ENCODE results near the gene PCDHGA1.

PCDHGA1 gene

DNA sequence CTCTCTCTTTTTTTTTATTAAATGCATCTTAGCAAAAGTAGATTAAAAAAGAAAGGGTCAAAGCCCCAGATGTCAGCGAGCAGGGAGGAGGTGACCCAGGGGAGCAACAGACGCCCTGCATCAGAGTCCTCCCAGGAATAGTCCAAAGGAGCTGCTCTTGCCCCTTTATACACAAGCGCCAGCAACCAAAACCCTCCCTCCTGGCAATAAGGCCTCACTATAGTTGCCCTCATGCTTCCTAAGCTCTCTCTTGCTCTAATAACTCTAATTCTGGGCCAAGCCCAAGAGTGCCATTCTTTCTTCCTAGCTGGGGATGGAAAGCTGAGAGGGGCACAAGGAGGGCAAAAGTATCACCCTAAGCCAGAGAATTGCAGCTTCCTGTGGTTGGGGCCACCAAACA lies 184.8 kb downstream of the PCDHGA1 start:
- no peak for DNase-seq

DNA sequence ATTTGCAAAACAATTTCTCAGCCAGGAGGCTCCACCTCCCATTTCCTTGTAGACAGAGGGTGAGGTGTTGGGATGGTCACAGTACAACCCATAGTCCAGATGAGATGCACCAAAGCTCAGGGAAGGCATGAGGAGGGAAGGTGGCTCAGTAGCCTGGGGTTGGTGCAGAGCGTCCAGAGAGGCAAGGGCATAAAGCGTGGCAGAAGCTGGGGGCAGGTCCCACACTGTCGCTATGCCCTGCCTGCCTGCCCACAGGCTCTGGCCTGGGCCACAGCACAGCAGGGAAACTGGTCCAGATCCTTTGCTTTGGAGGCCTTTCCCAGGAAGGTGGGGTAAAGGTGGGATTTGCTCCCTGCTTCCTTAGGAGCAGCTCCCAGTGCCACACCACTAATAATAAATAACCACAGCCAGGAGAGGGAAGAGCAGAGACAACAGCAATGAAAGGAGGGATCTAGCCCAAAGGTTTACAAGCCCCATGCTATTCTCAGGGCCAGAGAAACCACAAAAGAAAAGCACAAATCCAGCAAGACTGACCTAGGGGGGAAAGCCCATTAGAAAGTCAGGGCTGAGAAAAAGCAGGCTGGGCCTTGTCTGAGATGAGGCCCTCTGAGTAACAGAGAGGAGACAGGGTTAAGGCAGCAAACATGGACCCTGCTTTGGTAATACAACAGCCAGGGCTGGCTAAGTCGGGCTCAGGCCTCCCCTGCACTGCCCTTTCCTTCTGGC lies 185.8 kb downstream of the PCDHGA1 start:
- no peak for DNase-seq

DNA sequence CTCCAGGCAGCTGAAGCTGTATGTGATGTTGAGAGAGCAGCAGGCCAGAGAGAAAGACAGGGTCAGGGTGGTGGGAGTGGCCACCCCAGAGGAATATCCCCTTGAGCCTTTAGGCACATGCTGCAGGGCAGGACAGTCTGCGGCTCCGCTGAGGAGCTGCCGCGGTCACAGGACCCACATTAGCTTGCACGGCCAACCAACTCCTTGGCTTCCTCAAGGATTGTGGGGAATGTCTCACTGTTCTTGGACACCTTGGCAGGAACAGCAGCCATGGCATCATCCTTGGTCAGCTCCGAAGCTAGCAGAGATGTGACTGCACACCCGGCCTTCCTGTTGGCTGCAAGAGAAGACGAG lies 186.3 kb downstream of the PCDHGA1 start:
- no peak for DNase-seq

DNA sequence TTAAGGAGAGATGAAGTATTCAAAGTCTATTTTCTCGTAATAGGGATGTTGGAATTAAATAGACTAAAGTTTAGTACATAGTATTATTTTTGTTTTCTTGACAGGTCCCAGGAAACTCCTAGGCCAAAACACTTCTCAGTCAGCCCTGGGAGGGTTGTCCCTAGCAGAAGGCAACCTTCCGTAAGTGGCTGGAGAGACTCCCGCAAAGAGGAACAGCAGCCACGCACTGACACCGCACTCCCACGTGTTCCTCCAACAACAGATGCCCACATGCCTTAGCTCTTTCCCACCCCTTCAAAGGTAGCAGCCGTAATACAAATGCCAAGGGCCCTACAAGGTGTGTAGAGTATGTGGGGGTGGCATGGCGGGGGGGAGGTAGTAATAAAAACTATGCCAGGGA lies 187.0 kb downstream of the PCDHGA1 start:
- DNase-seq: no peak

DNA sequence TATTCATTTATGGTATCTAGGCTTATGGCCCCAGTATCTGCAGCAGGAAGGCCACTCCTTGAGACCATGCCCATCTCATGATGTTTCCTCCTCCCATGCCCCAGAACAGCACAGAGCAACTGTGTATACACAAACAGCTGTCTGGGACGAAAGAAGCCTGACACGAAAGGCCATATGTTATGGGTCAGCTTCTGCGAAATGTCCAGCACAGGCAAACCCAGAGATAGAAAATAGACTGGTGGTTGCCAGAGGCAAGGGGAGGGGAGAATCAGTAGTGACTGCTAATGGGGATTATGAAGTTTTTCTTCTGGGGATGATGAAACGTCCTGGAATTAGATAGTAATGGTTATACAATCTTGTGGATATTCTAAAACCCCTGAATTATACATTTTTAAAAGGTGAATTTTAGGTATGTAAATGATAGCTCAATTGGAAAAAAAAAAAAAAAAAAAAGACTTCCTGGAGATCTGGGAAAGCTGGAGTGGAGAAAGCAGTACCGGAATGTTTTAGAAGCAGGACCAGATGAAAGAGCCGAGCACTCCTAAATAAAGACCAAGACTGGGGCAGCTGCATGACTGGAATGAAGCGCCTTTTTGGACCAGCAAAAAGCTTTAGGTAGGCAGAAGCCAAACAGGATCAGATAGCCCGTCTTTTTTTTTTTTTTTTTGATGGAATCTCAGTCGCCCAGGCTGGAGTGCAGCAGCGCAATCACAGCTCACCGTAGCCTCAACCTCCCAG lies 187.7 kb downstream of the PCDHGA1 start:
- DNase-seq: no peak

DNA sequence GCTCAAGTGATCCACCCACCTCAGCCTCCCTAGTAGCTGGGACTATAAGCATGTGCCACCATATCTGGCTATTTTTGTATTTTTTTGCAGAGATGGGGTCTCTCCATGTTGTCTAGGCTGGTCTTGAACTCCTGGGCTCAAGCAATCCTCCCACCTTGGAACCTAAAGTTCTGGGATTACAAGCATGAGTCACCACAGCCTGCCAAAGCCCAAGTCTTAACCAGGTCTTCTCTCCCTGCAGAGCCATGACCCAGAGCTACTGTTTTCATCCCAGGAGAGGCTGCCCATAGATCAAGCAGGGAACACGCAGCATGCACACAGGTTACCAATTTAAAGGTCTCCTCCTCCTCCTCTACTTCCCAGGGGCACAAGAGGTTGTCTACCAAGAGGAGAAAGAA lies 188.3 kb downstream of the PCDHGA1 start:
- no peak for DNase-seq

DNA sequence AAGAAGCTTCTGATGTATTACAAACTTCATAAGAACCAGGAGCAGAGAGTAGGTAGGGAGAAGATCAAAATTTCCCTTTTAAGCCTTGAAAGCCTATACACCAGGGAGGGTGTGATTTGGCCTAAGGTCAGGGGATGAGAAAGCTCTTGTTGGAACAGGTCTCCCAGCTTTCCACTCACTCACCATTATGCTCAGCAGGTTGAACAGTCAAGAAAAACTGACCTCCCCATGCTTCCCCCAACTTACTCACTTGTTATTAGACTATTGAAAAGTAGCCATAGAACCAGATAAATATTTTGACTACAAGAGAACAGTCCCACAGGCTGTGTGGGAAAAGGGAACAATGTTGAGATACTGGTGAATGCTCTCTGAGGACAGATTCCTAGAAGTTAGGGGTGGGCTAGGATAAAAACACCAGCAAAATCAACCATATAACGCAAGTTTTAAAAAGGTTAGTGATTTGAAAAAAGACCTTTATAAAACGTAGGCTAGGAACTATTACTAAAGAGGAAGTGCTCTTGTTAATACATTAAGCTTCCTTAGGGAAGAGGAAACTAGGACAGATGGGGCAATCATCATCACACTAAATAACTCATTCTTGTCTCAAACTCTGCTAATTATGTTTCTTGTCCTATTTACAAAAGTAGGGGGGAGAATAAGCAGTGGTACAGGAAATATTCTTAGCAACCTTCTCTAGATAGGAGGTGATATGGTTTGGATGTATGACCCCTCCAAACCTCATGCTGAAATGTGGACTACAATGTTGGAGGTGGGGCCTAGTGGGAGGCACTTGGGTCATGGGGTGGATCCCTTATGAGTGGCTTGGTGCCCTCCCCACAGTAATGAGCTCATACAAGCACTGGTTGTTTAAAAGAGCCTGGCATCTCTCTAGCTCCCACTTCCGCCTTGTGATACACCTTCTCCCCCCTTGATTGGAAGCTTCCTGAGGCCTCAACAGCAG lies 189.6 kb downstream of the PCDHGA1 start:
- no peak for DNase-seq

DNA sequence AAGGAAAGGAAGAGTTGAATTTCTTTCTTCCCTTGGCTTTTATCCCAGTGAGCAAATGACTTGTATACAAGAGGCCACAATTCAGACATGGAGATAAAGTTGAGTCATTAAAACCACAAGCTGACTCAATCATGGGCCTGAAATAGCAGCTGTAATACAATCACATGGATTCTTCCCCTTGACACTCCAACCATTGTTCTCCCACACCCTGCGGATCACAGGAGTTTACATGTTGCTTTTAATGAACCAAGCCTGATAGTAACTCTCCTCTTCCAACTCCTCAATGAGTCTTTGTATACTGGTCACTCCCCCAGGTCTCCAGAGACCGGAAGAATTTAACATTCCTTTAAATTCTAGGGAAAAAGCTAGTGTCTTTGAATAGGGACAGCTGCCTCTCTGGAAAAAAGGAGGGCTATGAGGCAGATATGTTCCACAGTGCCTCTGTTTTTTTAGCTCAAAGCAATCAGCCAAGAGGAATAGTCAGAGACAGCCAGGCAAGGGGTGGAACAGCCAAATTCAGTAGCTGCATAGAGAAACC lies 191.0 kb downstream of the PCDHGA1 start:
- no peak for DNase-seq

DNA sequence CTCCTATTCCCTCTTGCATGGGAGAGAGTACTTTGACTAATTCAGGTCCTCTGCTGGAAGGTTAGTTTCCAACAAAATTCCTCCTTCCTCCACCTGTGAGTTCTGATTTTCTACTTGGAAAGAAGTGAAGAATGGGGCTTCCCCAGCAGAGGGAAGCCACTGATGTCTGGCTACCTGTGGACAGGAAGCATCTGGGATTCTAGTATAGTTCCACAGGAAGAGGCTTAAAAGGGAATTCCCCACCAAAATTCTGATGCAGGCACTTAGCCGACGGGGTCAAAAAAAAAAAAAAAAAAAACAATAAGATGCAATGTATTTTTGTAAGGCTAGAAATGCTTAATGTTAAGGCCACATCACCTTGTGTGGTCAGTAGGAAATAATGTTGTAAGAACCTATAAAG lies 192.0 kb downstream of the PCDHGA1 start:
- DNase-seq: no peak

DNA sequence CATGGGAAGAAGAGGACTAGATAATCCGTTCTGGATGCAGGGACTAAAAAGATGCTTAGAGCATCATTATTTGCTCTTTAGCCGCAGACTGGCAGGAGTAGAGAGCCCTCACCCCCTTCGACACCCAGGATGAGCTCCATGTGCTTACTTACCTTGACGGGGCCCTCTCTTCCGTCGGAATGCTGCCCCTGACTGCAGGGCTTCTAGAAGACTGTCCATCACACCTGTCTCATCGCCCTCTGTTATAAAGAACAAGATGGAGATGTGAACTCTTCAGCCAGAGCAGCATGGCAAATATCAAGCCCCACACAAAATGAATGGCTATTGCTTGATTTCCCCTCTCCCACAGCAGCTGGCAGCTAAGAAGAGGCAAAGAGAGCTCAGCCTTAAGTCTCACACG lies 193.7 kb downstream of the PCDHGA1 start:
- no peak for DNase-seq

DNA sequence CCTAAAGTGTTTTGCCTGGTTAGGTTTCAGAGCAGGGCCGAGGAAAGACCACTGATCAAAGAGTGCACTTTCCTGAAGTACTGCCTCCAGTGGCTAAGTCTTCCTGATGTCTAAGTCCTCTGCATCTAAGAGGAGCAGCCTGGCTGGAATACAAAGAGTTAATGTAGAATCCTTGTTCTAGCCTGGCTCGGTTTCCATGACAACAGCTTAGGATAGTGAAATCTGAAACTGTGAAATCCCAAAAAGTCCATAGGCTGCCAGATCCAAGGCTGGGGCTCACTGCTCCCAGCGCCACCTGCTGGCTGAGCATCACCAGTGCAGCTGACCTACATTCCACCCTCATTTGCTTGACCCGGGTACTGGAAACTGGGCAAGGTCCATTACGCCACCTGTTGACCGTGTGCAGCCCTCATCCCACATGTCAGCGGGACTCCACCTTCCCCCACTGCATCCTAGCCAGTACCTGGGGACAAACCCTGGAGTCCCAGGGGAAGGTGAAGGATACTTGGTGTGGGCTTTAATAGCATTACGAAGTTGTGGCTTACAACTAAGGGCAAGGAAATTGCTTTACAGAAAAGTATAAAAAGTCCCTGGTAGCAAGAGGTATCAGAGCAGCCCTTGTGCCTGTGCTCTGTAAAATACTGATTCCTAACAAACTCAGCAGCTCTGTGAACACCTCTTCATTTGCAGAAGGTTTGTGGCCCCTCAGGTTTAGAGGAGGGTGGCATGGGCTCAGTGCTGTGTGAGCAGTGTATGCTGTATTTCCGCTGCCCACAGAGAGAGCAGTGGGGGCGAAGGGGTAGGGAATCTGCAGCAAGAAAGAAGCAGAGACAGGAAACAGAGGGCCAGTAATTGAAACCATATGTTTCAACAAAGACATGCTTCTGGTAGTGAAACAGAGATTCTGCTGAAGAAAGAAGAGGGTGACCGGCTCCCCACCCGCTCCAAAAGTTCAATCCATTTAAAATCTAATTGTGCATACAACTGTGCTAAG lies 194.6 kb downstream of the PCDHGA1 start:
- peak; percentile 46 for DNase-seq

DNA sequence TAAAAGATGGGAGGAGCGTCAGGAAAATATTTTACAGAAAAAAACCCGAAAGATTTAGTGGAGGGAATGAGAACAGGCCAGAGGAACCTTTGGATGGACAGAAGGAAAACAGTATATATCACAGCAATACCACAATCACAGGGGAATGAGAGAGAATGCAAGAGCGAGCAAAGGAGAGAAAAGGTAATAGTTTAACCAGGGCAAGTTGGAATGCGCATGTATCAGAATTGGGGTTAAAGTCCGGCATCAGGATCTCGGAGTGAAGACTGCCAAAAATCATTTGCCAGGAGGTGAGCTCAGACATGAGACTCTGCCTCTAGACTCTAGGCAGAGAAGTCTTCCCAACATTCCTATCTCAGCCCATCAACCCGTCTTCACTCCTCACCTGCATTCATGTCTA lies 195.3 kb downstream of the PCDHGA1 start:
- no peak for DNase-seq

DNA sequence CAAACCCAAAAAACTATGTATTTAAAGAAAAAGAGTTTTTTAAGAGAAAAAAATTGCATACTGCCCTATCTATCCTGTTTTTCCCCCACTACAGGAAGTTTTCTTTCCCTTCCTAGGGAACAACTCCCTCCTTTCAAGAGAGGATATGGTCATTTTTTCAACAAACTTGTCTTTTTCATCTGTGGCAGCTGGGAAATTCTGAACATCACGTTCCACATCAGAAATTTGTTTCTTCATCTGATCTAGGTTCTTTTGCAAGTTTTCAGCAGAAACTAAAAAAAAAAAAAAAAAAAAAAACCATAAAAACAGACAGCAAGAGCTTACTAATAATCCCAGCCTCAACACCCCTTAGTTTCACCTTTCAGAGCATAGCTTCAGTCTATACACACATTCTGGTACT lies 197.1 kb downstream of the PCDHGA1 start:
- no peak for DNase-seq

DNA sequence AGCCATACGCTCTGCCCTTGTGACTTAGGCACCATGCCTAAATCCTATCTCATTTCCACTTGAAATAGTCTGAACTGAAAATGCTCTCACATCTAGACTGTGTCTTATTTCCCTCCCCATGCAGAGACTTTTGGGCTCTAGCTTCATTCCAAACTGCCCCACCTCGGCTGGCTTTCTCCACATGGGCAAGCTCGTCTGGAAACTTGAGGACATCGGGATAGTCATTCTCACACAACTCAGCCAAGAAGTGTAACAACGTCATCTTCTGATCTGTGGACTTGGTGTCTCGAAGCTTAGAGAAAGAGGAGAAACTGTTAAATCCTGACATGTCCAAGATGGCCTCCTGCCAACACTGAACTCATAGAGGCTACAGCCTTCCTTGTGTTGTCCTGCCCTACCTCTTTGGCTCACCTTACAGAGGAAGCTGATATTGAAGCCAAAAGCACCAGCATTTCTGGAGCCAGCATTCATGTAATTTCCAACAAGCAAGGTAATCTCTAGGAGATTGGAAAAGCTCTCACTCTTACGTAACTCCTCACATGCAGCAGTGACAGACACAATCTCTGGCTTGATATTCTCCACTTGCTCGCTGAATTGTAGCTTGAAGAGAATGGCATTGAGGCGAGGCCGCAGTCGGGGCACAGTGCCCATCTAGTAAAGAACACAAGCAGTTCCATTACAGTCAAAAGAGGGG lies 198.1 kb downstream of the PCDHGA1 start:
- DNase-seq: no peak

DNA sequence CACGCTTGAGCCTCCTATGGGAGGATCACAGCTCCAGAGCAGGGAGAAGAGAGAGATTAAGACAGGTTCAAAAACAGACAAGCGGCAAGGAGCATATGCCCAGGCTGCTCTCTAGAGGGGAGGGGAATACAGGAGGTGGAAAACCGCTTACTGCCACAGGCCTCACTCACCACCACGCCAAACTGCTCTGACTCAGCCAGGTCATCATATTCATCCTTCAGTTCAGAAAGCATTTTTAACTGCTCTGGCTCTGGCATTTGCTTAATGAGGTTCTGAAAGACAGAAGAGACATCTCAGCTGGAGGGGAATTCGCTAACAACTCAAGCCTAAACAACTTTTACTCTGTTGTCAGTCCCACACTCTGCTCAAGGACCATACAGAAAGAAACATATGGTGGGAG lies 198.7 kb downstream of the PCDHGA1 start:
- no peak for DNase-seq

DNA sequence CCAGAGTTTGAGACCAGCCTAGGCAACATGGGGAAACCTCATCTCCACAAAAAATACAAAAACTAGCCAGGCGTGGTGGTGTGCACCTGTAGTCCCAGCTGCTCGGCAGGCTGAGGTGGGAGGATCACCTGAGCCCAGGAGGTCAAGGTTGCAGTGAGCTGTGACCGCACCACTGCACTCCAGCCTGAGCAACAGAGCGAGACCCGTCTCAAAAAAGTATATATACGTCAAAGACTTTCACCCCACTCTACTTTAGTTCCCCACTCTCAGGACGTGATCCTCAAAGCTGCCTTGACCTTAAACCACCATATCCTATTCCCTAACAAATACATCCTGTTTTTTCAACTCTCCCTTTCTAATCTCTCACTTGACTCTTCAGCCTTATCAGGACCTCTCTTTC lies 199.6 kb downstream of the PCDHGA1 start:
- no peak for DNase-seq

DNA sequence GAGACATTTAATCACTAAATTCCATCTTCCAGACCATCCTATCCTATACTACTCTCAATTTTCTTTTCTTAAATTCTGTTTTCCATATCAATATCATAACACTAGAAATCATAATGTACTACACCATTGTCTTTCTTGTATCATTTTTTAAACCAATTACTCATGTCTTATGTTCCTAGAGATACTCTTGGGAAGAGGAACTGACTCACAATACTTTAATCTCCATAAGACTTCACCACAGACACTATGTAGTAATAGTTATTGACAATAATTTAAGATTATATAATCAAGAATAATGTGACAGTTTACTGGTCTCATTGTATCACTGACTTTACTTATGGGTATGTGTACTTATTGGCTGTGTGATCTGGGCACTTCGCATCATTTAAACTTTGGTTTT lies 202.4 kb downstream of the PCDHGA1 start:
- DNase-seq: no peak

DNA sequence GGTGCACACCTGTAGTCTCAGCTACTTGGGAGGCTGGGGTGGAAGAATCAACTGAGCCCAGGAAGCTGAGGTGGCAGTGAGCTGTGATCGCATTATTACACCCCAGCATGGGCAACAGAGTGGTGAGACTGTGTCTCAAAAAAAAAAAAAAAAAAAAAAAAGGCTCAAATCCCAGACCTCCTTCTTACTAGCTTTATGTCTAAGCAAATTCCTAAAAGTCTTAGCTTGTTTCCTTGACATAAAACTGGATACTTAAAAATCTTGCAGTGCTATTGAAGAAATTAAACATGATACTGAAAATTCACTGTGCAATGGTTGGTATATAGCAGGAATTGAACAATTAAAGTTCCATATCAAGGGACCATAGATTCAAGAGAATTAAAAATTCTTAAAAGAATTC lies 203.6 kb downstream of the PCDHGA1 start:
- no peak for DNase-seq

DNA sequence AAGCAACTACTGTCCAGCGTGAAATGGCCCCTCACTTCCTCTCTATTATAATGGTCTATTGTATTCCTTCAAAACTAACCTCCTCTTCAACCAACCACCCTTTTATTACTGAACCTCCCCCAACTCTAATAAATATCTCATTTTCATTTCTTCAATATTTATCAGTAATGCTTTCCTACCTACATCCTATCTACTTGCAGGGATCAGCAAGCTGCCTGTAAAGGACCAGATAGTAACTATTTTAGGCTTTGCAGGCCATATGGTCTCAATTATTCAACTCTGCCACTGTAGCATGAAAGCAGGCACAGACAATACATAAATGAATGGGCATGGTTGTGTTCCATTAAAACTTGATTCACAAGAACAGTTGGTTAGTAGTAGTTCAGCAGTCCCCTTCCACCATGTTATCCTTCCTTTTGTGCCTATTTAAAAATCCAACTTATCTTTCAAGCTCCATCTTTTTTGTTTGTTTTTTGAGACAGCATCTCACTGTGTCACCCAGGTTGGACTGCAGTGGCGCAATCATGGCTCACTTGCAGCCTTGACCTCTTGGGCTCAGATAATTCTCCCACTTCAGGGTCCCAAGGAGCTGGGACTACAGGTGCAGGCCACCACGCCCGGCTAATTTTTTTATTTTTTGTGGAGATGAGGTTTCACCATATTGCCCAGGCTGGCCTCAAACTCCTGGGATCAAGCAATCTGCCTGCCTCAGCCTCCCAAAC lies 204.3 kb downstream of the PCDHGA1 start:
- no peak for DNase-seq

DNA sequence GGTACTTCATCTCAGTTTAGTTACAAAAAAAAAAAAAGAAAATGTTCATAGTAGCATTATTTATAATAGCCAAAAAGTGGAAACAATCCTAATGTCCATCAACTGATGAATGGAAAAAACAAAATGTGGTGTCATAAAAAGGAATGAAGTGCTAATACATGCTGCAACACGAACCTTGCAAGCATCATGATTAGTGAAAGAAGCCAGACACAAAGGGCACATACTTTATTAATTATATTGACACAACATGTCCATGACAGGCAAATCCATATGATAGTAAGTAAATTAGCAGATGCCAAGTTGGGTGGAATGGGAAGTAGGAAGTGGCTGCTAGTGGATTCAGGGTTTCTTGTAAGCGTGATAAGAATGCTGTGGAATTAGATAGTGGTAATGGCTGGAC lies 212.7 kb downstream of the PCDHGA1 start:
- DNase-seq: no peak

DNA sequence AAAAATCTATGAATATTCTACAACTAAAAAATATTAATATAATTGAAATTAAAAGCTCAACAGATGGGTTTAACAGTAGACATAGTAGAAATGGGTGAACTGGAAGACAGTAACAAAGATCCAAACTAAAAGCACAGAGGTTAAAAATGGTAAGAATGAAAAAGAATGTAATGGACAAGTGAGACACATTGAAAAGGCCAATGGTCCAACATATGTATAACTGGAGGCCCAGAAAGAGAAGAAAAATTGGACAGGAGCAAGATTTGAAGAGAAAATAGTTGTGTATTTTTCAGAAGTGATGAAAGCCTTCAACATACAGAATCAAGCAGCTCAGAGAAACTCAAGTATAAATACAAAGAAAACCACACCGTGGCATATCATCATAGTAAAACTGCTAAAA lies 217.2 kb downstream of the PCDHGA1 start:
- no peak for DNase-seq
